GM18907 (cell line): ENCODE data around the gene ASCC1.

Source experiments
- ATAC-seq: cut with Tn5 transposase; IDR thresholded peaks from one replicate; pipeline ENCODE4 v1.9.1; 2021; ENCODE audit warnings: mild to moderate bottlenecking, moderate library complexity; ENCODE audit not compliant: unreplicated experiment

ASCC1 gene

DNA sequence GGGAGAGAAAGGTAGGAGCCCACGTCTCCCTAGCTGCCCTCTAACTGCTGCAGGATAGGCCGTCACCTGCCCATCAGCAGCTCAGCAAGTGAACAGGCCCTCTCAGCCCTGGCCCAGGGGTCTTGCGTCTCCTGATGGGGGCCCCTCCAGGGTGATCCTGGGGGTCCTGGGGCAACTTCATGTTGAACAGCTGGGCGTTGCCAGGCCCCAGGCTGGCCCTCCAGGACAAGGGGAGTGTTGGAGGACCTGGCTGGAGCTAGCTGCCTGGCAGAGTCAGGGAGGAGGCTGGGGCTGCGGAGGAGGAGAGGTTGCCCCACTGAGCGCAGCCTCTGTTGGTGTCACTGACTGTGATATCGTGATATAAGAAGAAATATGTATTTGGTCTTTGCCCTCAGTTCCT lies 162.4 kb downstream of the ASCC1 start:
- no peak for ATAC-seq

GRCh38 chr10:72050873-72051272 lies 165.2 kb downstream of the ASCC1 start:
- ATAC-seq = no peak

GRCh38 chr10:72049969-72050781 lies 165.9 kb downstream of the ASCC1 start:
- ATAC-seq = no peak

GRCh38 chr10:72049472-72049871 lies 166.6 kb downstream of the ASCC1 start:
- ATAC-seq = no peak

GRCh38 chr10:72048450-72049124 lies 167.5 kb downstream of the ASCC1 start:
- ATAC-seq = peak; percentile 76
